ENCODE data around the gene RTN4. TPM values are rescaled to one million over a fixed set of nuclear protein-coding genes. Genes with fewer than 3 reads are reported as not detected.
A peak's percentile ranks its signal among the peaks of the same experiment; 100 is the strongest.

RTN4 gene
- polyA plus RNA-seq, 3 donors = 111 to 163 (median 158) TPM

DNA sequence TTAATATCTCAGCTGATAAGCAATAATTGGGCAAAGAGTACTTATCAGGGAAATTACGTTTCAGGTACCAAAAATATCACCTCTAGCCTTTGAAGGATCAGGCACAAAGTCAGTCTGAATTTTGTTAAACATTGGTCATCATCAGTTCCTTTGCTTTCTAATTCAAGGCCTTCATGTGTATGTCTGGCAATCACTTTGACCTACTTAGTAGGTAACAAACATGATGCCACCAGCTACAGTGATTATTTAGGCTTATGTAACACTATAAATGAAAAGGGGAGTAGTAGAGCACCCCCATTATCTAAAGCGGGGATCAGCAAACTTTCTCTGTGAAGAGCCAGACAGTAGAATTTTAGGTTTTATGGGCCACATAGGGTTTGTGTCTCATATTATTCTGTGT, 75.1 kb downstream of the RTN4 start:
- intact Hi-C loops (cut with micrococcal nuclease) = no loop called here
- Mint-ChIP-seq H3K9me3 (no peaks in the 10 kb centered on the region), H3K4me3 (no peak overlapping the region), H3K36me3 (peaks cover 49 to 53% of the 10 kb centered on the region in 2 donors), H3K27ac (no peak overlapping the region), H3K27me3 (ENCODE audit: low read depth in 3 of 3) (no peaks in the 10 kb centered on the region), H3K4me1 (peaks cover 24% of the 10 kb centered on the region)
- H3K27ac ChIP-seq (ENCODE audit: low read depth in 1 of 2, low read length in 2 of 2) = no peak overlapping the region
- WGBS (ENCODE audit: insufficient coverage) = no CpG with 5 or more reads among the region's 2 CpGs
- H3K9me3 ChIP-seq (replicated peaks in 1 of 2; ENCODE audit: control insufficient read depth in 1 of 2, insufficient read depth in 1 of 2, low read length in 2 of 2) = no peaks in the 10 kb centered on the region
- H3K4me2 ChIP-seq (replicated peaks; ENCODE audit: extremely low read depth, low read length, poor library complexity, severe bottlenecking) = no peak overlapping the region
- H3K79me2 ChIP-seq (ENCODE audit: insufficient read depth, low read length) = peaks cover 72% of the 10 kb centered on the region
- H3K36me3 ChIP-seq (replicated peaks in 1 of 2; ENCODE audit: control insufficient read depth in 1 of 2, insufficient read depth in 2 of 2, low read length in 2 of 2) = peaks cover 56 to 75% of the 10 kb centered on the region in 2 donors
- no peak overlapping the region for H3K4me3 ChIP-seq (replicated peaks in 1 of 3; ENCODE audit: low read depth in 2 of 3, low read length in 3 of 3)
- TF ChIP-seq, protein P1, sequence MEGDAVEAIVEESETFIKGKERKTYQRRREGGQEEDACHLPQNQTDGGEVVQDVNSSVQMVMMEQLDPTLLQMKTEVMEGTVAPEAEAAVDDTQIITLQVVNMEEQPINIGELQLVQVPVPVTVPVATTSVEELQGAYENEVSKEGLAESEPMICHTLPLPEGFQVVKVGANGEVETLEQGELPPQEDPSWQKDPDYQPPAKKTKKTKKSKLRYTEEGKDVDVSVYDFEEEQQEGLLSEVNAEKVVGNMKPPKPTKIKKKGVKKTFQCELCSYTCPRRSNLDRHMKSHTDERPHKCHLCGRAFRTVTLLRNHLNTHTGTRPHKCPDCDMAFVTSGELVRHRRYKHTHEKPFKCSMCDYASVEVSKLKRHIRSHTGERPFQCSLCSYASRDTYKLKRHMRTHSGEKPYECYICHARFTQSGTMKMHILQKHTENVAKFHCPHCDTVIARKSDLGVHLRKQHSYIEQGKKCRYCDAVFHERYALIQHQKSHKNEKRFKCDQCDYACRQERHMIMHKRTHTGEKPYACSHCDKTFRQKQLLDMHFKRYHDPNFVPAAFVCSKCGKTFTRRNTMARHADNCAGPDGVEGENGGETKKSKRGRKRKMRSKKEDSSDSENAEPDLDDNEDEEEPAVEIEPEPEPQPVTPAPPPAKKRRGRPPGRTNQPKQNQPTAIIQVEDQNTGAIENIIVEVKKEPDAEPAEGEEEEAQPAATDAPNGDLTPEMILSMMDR (IDR thresholded peaks at IDR 0.05) = no peak
- no peak for DNase-seq
- H3K4me1 ChIP-seq (ENCODE audit: control insufficient read depth in 1 of 2, insufficient read depth in 2 of 2, low read length in 2 of 2) = no peaks in the 10 kb centered on the region
- no peaks in the 10 kb centered on the region for H3K27me3 ChIP-seq (ENCODE audit: control insufficient read depth in 2 of 2, insufficient read depth in 2 of 2, low read length in 2 of 2)
- peaks cover 99% of the 10 kb centered on the region for H4K20me1 ChIP-seq (ENCODE audit: insufficient read depth, low read length)
- no peak overlapping the region for H2AFZ ChIP-seq (ENCODE audit: insufficient read depth, low read depth, low read length, poor library complexity, severe bottlenecking)
- H3K9ac ChIP-seq (ENCODE audit: insufficient read depth, low read length, poor library complexity, severe bottlenecking) = no peak overlapping the region

DNA sequence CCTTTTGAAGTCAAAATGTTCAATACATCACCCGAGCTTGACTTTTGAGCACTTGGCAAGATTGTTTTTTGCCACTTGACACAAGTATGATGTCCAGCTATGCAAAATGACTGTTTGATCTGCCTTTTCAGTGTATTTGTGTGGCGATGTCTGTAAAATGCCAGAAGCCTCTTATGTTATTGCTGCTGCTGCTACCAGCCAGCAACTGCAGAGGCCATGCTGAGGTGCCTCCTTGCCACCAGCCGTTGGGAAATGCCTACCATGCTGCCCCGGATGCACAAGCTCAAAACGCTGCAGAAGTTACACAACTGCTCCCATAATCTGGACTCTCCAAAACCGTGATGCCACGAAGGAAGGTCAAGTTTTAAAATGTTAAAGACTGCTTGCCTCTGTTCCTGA, 80.3 kb downstream of the RTN4 start:
- Mint-ChIP-seq H3K36me3 (peaks cover 60 to 61% of the 10 kb centered on the region in 2 donors), H3K4me1 (peaks cover 3% of the 10 kb centered on the region), H3K4me3 (no peak overlapping the region), H3K27me3 (ENCODE audit: low read depth in 3 of 3) (no peaks in the 10 kb centered on the region), H3K9me3 (peaks cover 0 to 2% (median 0%) of the 10 kb centered on the region in 7 donors), H3K27ac (peak overlapping the region in 1 of 7 donors; percentile 33)
- H3K9me3 ChIP-seq (replicated peaks in 1 of 2; ENCODE audit: control insufficient read depth in 1 of 2, insufficient read depth in 1 of 2, low read length in 2 of 2) = no peaks in the 10 kb centered on the region
- no peak for DNase-seq
- WGBS (ENCODE audit: insufficient coverage) = 85% methylated on average over 5 of the region's 7 CpGs
- no peak overlapping the region for H2AFZ ChIP-seq (ENCODE audit: insufficient read depth, low read depth, low read length, poor library complexity, severe bottlenecking)
- TF ChIP-seq, protein P1 (IDR thresholded peaks at IDR 0.05) = no peak
- H3K27ac ChIP-seq (ENCODE audit: low read depth in 1 of 2, low read length in 2 of 2) = no peak overlapping the region
- intact Hi-C loops (cut with micrococcal nuclease) = no loop called here
- H3K4me1 ChIP-seq (ENCODE audit: control insufficient read depth in 1 of 2, insufficient read depth in 2 of 2, low read length in 2 of 2) = no peaks in the 10 kb centered on the region
- H3K36me3 ChIP-seq (replicated peaks in 1 of 2; ENCODE audit: control insufficient read depth in 1 of 2, insufficient read depth in 2 of 2, low read length in 2 of 2) = peaks cover 43 to 71% of the 10 kb centered on the region in 2 donors
- no peaks in the 10 kb centered on the region for H3K27me3 ChIP-seq (ENCODE audit: control insufficient read depth in 2 of 2, insufficient read depth in 2 of 2, low read length in 2 of 2)
- H3K79me2 ChIP-seq (ENCODE audit: insufficient read depth, low read length) = peaks cover 21% of the 10 kb centered on the region
- no peak overlapping the region for H3K9ac ChIP-seq (ENCODE audit: insufficient read depth, low read length, poor library complexity, severe bottlenecking)
- no peak overlapping the region for H3K4me2 ChIP-seq (replicated peaks; ENCODE audit: extremely low read depth, low read length, poor library complexity, severe bottlenecking)
- H3K4me3 ChIP-seq (replicated peaks in 1 of 3; ENCODE audit: low read depth in 2 of 3, low read length in 3 of 3) = no peak overlapping the region
- H4K20me1 ChIP-seq (ENCODE audit: insufficient read depth, low read length) = peaks cover 81% of the 10 kb centered on the region
